OCI-M2 (cell line): ENCODE results near the gene ATOX1.
"Not testable (repeated sequence)": the region's sequence is repeated elsewhere in the genome, so short reads cannot be mapped to it uniquely, and the experiment has no call there.

Experiments used
- DNase-seq: peaks from one replicate; lab custom pipeline; 2025; ENCODE audit not compliant: unreplicated experiment; lab: John Stamatoyannopoulos, UW

The ATOX1 gene, protein sequence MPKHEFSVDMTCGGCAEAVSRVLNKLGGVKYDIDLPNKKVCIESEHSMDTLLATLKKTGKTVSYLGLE

DNA sequence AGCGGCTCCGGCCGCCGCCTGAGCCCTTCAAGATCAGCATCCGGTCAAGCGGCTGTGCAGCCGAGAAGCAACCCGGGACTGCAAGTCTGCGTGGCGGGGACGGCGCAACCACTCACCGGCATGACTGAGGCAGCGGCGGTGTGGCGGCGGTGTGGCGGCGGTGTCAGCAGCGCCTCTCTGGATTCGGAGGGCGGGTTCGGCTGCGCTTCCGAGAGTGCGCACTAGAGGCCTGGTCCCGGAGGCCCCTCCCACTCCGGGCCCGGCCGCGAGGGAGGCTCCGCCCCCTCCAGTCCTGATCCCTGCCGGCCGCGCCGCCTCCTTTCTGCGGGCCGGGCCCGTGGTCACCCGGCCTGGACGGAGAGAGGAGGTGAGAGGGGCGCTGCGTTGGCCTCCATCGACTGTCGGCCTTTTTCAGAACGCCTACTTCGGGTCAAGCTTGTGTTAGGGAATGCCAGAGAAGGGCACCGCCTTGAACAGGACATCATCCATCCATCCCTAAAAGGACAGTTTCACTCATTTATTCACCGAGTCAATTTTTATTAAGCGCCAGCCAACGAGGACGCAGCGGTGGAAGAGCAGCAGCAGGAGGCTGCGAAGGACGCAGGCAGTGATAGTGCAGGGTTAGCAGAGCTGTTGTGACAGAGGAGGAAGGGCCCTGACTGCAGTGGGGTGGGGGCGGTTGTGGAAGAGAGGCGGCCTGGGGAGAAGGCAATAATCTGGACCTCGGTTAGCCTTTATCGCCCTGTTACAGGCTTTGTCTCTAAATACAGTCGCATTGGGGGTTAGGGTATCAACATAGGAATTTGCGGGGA, at the start of gene ATOX1:
Gene ATOX1, minus strand, starts transcription at position 202 of the 812 bp plus-strand sequence. Its CDS starts 80 bp downstream, at position 122.
- DNase-seq: peak; percentile 25

- DNase-seq: no peak
These were observed 47.2 kb upstream of the ATOX1 start for GRCh38 chr5:151805414-151806223.

GRCh38 chr5:151800532-151800931, 42.1 kb upstream of the ATOX1 start:
- DNase-seq: no peak

DNA sequence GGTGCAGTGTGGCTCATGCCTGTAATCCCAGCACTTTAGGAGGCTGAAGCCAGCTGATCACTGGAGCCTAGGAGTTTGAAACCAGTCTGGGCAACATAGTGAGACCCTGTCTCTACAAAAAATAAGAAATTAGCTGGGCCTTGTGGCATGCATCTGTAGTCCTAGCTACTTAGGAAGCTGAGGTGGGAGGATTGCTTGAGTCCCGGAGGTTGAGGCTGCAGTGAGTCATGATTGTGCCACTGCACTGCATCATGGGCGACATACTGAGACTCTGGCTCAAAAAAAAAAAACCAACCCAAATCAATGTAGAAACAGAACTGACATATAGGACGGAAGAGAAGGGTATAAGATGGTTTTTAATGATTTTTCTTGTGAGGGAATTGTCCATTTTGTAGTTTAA, 41.0 kb upstream of the ATOX1 start:
- DNase-seq: no peak

DNA sequence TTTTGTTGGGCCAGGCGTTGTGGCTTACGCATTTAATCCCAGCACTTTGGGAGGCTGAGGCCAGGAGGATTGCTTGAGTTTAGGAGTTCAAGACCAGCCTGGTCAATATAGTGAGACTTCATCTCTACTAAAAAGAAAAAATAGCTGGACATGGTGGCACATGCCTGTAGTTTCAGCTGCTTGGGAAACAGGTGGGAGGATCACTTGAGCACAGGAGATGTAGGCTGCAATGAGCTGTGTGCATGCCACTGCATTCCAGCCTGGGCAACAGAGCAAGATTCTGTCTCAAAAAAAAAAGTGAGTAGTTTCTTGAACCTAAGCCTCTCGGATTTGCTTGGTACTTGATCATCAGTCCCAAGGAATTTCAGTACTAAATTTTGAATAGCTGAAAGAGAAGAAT, 40.2 kb upstream of the ATOX1 start:
- no peak for DNase-seq

DNA sequence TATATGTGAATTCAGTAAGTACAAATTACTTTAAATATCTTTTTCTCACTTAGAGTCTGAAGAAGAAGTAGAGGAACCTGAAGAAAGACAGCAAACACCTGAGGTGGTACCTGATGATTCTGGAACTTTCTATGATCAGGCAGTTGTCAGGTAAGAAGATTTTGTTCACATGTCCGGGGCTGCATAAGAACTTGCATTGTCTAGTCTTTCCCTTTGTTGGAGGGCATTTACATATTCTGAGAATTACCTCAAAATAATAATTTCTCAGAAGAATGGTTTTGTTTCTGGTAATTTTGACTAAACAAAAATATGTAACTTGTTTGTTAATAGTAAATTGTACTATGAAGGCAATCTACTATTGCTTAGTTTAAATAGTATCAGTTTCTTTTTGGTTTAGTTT, 37.0 kb upstream of the ATOX1 start:
- DNase-seq: no peak

DNA sequence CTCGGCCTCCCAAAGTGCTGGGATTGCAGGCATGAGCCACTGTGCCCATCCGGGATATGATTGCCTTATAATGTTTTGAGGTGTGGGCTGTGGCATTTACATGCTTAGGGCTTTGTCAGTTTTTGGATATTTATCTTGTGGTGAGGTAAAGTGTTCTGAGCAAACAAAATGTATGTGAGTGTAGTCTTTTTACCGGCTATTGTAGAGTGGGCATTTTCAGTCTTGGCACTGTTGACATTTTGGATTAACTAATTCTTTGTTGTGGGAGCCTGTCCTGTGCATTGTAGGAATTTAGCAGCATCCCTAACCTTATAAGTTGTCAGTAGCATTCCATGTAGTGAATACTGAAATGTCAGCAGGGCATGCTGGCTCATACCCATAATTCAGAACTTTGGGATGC, 34.9 kb upstream of the ATOX1 start:
- DNase-seq: no peak

- no peak for DNase-seq
These were observed 29.4 kb upstream of the ATOX1 start for GRCh38 chr5:151787817-151788216.

DNA sequence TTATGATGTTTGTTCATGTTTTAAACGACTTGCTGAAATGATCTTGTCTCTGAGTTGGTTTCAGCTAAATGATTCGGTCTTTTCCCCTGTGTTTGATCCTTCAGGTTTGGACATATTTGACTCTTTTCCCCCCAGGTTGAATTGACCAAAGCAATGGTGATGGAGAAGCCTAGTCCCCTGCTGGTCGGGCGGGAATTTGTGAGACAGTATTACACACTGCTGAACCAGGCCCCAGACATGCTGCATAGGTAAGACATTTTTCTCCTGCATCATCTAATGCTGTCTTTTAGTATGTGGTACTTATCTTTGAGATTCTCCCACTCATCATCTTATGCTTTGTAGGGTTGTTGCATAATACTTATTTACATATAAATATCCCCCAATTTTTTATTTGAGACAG, 28.0 kb upstream of the ATOX1 start:
- no peak for DNase-seq

GRCh38 chr5:151784141-151784540, 25.7 kb upstream of the ATOX1 start:
- DNase-seq: no peak

DNA sequence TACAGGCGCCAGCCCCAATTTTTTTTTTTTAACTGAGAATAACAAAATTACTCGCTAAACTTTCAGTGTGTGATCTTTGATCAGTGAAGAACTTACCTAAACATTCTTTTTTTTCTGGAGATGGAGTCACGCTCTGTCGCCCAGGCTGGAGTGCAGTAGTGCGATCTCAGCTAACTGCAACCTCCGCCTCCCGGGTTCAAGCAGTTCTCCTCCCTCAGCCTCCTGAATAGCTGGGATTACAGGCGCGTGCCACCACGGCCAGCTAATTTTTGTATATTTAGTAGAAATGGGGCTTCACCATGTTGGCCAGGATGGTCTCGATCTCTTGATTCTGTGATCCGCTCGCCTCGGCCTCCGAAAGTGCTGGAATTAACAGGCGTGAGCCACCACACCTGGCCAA, 25.2 kb upstream of the ATOX1 start:
- DNase-seq: not testable (repeated sequence)

DNA sequence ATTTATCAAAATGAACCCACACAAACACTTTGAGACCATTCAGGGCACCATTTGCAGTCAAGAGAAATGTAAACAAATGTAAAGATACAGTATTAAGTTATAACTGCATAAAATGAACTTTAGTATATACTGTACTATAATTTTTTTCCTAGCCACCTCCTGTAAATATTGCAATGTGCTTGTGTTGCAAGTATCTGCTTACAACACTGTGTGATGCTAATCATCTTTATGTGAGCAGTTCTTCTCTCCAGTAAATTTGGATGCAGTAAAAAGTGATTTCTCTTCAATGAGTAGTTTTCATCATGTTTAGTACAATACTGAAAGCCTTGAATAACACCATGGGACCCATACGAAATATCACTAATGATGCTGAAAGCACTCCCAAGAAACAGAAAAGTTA, 22.8 kb upstream of the ATOX1 start:
- no peak for DNase-seq

- DNase-seq: no peak
These were observed 21.9 kb upstream of the ATOX1 start for GRCh38 chr5:151780348-151780747.

- no peak for DNase-seq
These were observed 21.2 kb upstream of the ATOX1 start for GRCh38 chr5:151779531-151780125.

DNA sequence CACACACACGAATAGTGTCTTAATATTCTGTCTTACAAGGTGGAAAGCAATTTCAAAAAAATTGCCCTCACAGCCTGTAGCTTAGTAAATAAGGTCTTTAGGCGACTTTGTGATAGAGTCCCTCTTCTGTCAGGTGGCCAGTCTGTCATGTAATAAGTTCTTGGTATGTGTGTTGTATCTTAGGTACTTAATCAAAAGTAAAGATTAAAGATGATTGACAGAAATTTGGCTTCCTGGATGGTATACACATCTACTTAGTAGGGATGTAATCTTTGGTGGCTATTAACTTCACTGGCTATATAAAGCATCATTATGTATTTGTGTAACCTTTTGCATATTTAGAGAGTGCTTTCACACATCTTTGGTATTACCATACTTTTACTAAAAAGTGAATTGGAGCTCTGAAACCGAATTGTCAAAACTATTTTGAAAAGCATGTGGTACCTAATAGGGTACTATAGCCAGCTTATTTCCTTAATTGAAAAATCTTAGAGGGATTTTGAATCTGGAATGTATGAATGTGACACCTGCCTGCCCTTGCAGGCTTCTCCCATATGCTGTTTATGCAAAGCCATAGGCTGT, 16.7 kb upstream of the ATOX1 start:
- no peak for DNase-seq

GRCh38 chr5:151773951-151774350, 15.5 kb upstream of the ATOX1 start:
- DNase-seq: no peak

DNA sequence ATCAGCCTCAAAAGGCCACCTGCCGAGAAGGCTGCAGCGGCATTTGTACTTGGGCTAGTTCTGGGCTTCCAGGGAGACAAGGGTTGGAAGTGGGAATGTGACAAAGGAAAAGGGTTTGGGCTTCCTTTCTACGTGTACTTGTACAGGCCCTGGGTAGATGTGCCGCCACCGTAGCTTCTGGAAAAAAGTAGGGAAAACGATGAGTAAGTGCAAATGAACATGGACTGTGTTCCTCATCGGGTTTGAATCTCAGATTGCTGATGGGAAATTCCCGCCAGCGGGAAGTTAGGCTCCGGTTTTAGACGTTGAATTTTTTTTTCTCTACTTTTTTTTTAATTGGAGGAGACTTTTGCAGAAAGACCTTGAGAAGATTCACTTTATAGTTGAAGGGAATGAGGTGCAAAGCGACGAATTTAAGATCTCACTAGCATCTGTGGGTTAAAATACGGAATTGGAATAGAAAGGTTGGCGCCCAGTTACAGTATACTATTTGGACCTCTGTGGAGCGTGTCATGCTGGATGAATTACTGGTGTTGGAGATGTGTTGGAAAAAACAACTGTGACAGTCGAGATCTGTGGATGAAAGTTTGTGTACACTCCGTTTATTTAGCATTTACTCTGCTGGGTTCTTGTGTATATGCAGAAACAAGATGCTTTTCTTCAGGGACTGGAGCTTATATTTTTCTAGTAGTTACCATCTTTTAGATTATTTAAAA, 14.6 kb upstream of the ATOX1 start:
- DNase-seq: no peak

- no peak for DNase-seq
These were observed 13.8 kb upstream of the ATOX1 start for GRCh38 chr5:151772029-151772845.

- peak; percentile 95 for DNase-seq
These were observed 13.0 kb upstream of the ATOX1 start, which contains the start of gene G3BP1 for GRCh38 chr5:151771259-151772028. G3BP1 (plus strand) TSS chr5:151771954; CDS start chr5:151786621, 14,667 bp downstream.
